HEK293 (cell line): ENCODE data around the gene PTPRG.

Source experiments
- CTCF ChIA-PET: fragments of 350-600 bp; formaldehyde crosslinking; extraction: SDS; loops from one replicate; lab custom pipeline; 2021; ENCODE audit warnings: antibody characterized with exemption; lab: Yijun Ruan, JAX
- POLR2A ChIA-PET: fragments of 300-600 bp; formaldehyde crosslinking; extraction: SDS; loops from one replicate; lab custom pipeline; 2020; ENCODE audit warnings: antibody characterized with exemption, inconsistent platforms; lab: Yijun Ruan, JAX
- H3K27ac ChIP-seq: fragments of 200-500 bp; sonication (Bioruptor generic); 2 replicates; pipeline ENCODE4 v1.5.1; 2014; ENCODE audit warnings: low read depth, low read length, control low read depth, inconsistent platforms; ENCODE audit errors: extremely low read depth
- H3K36me3 ChIP-seq, 2 experiments: fragments of 200-500 bp in 1 of 2; sonication (Bioruptor generic) in 1 of 2; 1 replicate in 1 of 2; 2 replicates in 1 of 2; pipeline ENCODE4 v1.5.1; 2014 to 2017; ENCODE audit warnings: inconsistent platforms in 2 of 2, low read length in 2 of 2; ENCODE audit not compliant: control insufficient read depth in 2 of 2, insufficient read depth in 1 of 2
- H3K4me1 ChIP-seq: fragments of 200-500 bp; sonication (Bioruptor generic); 2 replicates; pipeline ENCODE4 v1.5.1; 2014; ENCODE audit warnings: mild to moderate bottlenecking, low read length, inconsistent platforms; ENCODE audit not compliant: control insufficient read depth, insufficient read depth
- H3K4me3 ChIP-seq: 2 replicates; pipeline ENCODE4 v1.5.1; 2011; ENCODE audit warnings: low read depth, mild to moderate bottlenecking, control low read depth, low read length, moderate library complexity
- H3K9me3 ChIP-seq: fragments of 200-500 bp; sonication (Bioruptor generic); 2 replicates; pipeline ENCODE4 v1.5.1; 2014; ENCODE audit warnings: low read depth, low read length, inconsistent platforms; ENCODE audit not compliant: control insufficient read depth, insufficient read depth
- BCL11A ChIP-seq: fragments of 450-650 bp; formaldehyde crosslinking; IDR thresholded peaks from 2 replicates; pipeline ENCODE4 v1.5.1; 2016; ENCODE audit warnings: low read depth, missing biosample characterization, missing genetic modification characterization
- BCL11B ChIP-seq: fragments of 450-650 bp; formaldehyde crosslinking; IDR thresholded peaks from 2 replicates; pipeline ENCODE4 v1.5.1; 2016; ENCODE audit warnings: low read depth, missing biosample characterization, missing genetic modification characterization
- MZF1 ChIP-seq: fragments of 450-650 bp; formaldehyde crosslinking; IDR thresholded peaks from 2 replicates; pipeline ENCODE4 v1.5.1; 2017; ENCODE audit warnings: missing biosample characterization, missing genetic modification characterization, borderline replicate concordance
- REPIN1 ChIP-seq: fragments of 450-650 bp; formaldehyde crosslinking; IDR thresholded peaks from 2 replicates; pipeline ENCODE4 v1.5.1; 2017; ENCODE audit warnings: missing biosample characterization, missing genetic modification characterization, low read depth
- SALL2 ChIP-seq: fragments of 450-650 bp; formaldehyde crosslinking; IDR thresholded peaks from 2 replicates; pipeline ENCODE4 v1.5.0; 2017; ENCODE audit warnings: missing biosample characterization, mild to moderate bottlenecking, missing genetic modification characterization, borderline replicate concordance
- TCF7L2 ChIP-seq: IDR thresholded peaks from 2 replicates; pipeline ENCODE4 v1.6.1; 2011; ENCODE audit warnings: low read depth, mild to moderate bottlenecking, inconsistent platforms, low read length, moderate library complexity, borderline replicate concordance
- WT1 ChIP-seq: fragments of 450-650 bp; formaldehyde crosslinking; IDR thresholded peaks from 2 replicates; pipeline ENCODE4 v1.5.1; 2016; ENCODE audit warnings: missing biosample characterization, missing genetic modification characterization
- YY2 ChIP-seq: fragments of 450-650 bp; formaldehyde crosslinking; IDR thresholded peaks from 2 replicates; pipeline ENCODE4 v1.5.1; 2016; ENCODE audit warnings: missing biosample characterization, missing genetic modification characterization
- ZBTB1 ChIP-seq: fragments of 450-650 bp; formaldehyde crosslinking; IDR thresholded peaks from 2 replicates; pipeline ENCODE4 v1.5.1; 2016; ENCODE audit warnings: missing biosample characterization, missing genetic modification characterization
- ZBTB10 ChIP-seq: fragments of 450-650 bp; formaldehyde crosslinking; IDR thresholded peaks from 2 replicates; pipeline ENCODE4 v1.5.1; 2016; ENCODE audit warnings: missing biosample characterization, missing genetic modification characterization
- ZBTB20 ChIP-seq: fragments of 450-650 bp; formaldehyde crosslinking; IDR thresholded peaks from 2 replicates; pipeline ENCODE4 v1.5.1; 2016; ENCODE audit warnings: missing biosample characterization, missing genetic modification characterization
- ZBTB26 ChIP-seq: fragments of 450-650 bp; formaldehyde crosslinking; optimal IDR thresholded peaks from 2 replicates; pipeline ENCODE3; 2016; ENCODE audit warnings: missing biosample characterization, mild to moderate bottlenecking, missing genetic modification characterization
- ZBTB48 ChIP-seq: fragments of 450-650 bp; formaldehyde crosslinking; IDR thresholded peaks from 2 replicates; pipeline ENCODE4 v1.5.1; 2016; ENCODE audit warnings: missing biosample characterization, missing genetic modification characterization
- ZBTB6 ChIP-seq: fragments of 450-650 bp; formaldehyde crosslinking; IDR thresholded peaks from 2 replicates; pipeline ENCODE4 v1.5.1; 2017; ENCODE audit warnings: missing biosample characterization, missing genetic modification characterization
- ZNF184 ChIP-seq: fragments of 450-650 bp; IDR thresholded peaks from 2 replicates; pipeline ENCODE4 v1.5.1; 2018; ENCODE audit warnings: missing biosample characterization, mild to moderate bottlenecking, missing genetic modification characterization
- ZNF23 ChIP-seq: fragments of 450-650 bp; formaldehyde crosslinking; IDR thresholded peaks from 2 replicates; pipeline ENCODE4 v1.5.1; 2016; ENCODE audit warnings: missing biosample characterization, missing genetic modification characterization, borderline replicate concordance
- ZNF335 ChIP-seq: fragments of 450-650 bp; formaldehyde crosslinking; conservative IDR thresholded peaks from 2 replicates; pipeline ENCODE4 v1.5.1; 2016; ENCODE audit warnings: missing biosample characterization, missing genetic modification characterization
- ZNF449 ChIP-seq: fragments of 450-650 bp; formaldehyde crosslinking; IDR thresholded peaks from 2 replicates; pipeline ENCODE4 v1.5.1; 2017; ENCODE audit warnings: missing biosample characterization, mild to moderate bottlenecking, missing genetic modification characterization, moderate library complexity
- ZNF510 ChIP-seq: fragments of 450-650 bp; formaldehyde crosslinking; IDR thresholded peaks from 2 replicates; pipeline ENCODE4 v1.5.1; 2018; ENCODE audit warnings: mild to moderate bottlenecking, missing genetic modification characterization, missing biosample characterization; ENCODE audit not compliant: insufficient replicate concordance
- ZNF529 ChIP-seq: fragments of 450-650 bp; formaldehyde crosslinking; IDR thresholded peaks from 2 replicates; pipeline ENCODE4 v1.5.1; 2017; ENCODE audit warnings: missing genetic modification characterization, missing biosample characterization; ENCODE audit not compliant: insufficient replicate concordance
- ZNF530 ChIP-seq: fragments of 450-650 bp; formaldehyde crosslinking; IDR thresholded peaks from 2 replicates; pipeline ENCODE4 v1.5.1; 2016; ENCODE audit warnings: low read depth, missing biosample characterization, missing genetic modification characterization
- ZNF600 ChIP-seq: fragments of 450-650 bp; formaldehyde crosslinking; IDR thresholded peaks from 2 replicates; pipeline ENCODE4 v1.5.1; 2016; ENCODE audit warnings: missing biosample characterization, missing genetic modification characterization
- ZNF658 ChIP-seq: fragments of 450-650 bp; formaldehyde crosslinking; IDR thresholded peaks from 2 replicates; pipeline ENCODE4; 2016; ENCODE audit warnings: missing biosample characterization, missing genetic modification characterization
- ZNF701 ChIP-seq: fragments of 450-650 bp; formaldehyde crosslinking; IDR thresholded peaks from 2 replicates; pipeline ENCODE4 v1.5.1; 2016; ENCODE audit warnings: missing biosample characterization, missing genetic modification characterization
- ZNF777 ChIP-seq: fragments of 450-650 bp; formaldehyde crosslinking; IDR thresholded peaks from 2 replicates; pipeline ENCODE4 v1.5.1; 2017; ENCODE audit warnings: missing biosample characterization, missing genetic modification characterization, borderline replicate concordance
- ZNF837 ChIP-seq: fragments of 450-650 bp; formaldehyde crosslinking; IDR thresholded peaks from 2 replicates; pipeline ENCODE4 v1.5.1; 2016; ENCODE audit warnings: missing biosample characterization, missing genetic modification characterization
- ZSCAN16 ChIP-seq: fragments of 450-650 bp; formaldehyde crosslinking; IDR thresholded peaks from 2 replicates; pipeline ENCODE4 v1.5.1; 2016; ENCODE audit warnings: missing biosample characterization, missing genetic modification characterization
- ZSCAN18 ChIP-seq: fragments of 450-650 bp; formaldehyde crosslinking; IDR thresholded peaks from 2 replicates; pipeline ENCODE4 v1.5.1; 2016; ENCODE audit warnings: missing biosample characterization, missing genetic modification characterization

PTPRG gene

GRCh38 chr3:61954097-61954540 lies 392.7 kb downstream of the PTPRG start:
- H3K27ac ChIP-seq = no peak overlapping the region
- CTCF ChIA-PET = no interaction called here
- TF ChIP-seq ZNF529 (no peak), BCL11A (tag by site-specific recombination) (no peak), ZNF335 (peak; percentile 46), WT1 (no peak), ZNF658 (no peak), ZNF449 (tag by site-specific recombination) (peak; percentile 94), ZNF23 (tag by site-specific recombination) (no peak), ZNF701 (tag by site-specific recombination) (no peak), MZF1 (peak; percentile 66; the same call in 1 of the 2 replicates), ZBTB10 (no peak), ZBTB1 (no peak), ZNF510 (tag by site-specific recombination) (no peak), BCL11B (no peak), ZNF530 (tag by site-specific recombination) (no peak), ZBTB20 (peak; percentile 74), ZBTB48 (tag by site-specific recombination) (peak; percentile 45; the same call in 1 of the 2 replicates), ZNF184 (tag by site-specific recombination) (no peak), ZBTB26 (no peak), SALL2 (no peak), ZNF600 (tag by site-specific recombination) (peak; percentile 66), ZSCAN16 (tag by site-specific recombination) (peak; percentile 67; the same call in 1 of the 2 replicates)

GRCh38 chr3:61955483-61955882 lies 394.1 kb downstream of the PTPRG start:
- no peak overlapping the region for H3K4me3 ChIP-seq
- H3K9me3 ChIP-seq = no peaks in the 10 kb centered on the region
- POLR2A ChIA-PET = no interaction called here
- TF ChIP-seq YY2 (tag by site-specific recombination) = no peak
- no peak for TF ChIP-seq REPIN1 (tag by site-specific recombination)
- TF ChIP-seq ZNF777 (tag by site-specific recombination) = no peak
- no peak for TF ChIP-seq TCF7L2
- TF ChIP-seq ZSCAN18 (tag by site-specific recombination) = no peak
- TF ChIP-seq ZNF837 (tag by site-specific recombination) = no peak
- no peak for TF ChIP-seq ZBTB6 (tag by site-specific recombination)
- CTCF ChIA-PET = no interaction called here
- H3K36me3 ChIP-seq = no peaks in the 10 kb centered on the region
- no peak overlapping the region for H3K27ac ChIP-seq
- peaks cover 2% of the 10 kb centered on the region; the same call in 1 of the 2 replicates for H3K4me1 ChIP-seq

More at GRCh38 chr3:61954097-61954540, 392.7 kb downstream of the PTPRG start:
- Histone ChIP-seq H3K9me3 (no peaks in the 10 kb centered on the region), H3K4me3 (no peak overlapping the region), H3K36me3 (no peaks in the 10 kb centered on the region), H3K4me1 (peaks cover 2% of the 10 kb centered on the region; the same call in 1 of the 2 replicates)
- POLR2A ChIA-PET = no interaction called here
